ENCODE results near the gene IL1RAPL1.

IL1RAPL1 gene

GRCh38 chrX:28802625-28803024 lies 215.4 kb downstream of the IL1RAPL1 start:
- no peak for DNase-seq

GRCh38 chrX:28835991-28836390 lies 248.7 kb downstream of the IL1RAPL1 start:
- peak; percentile 1 for DNase-seq

GRCh38 chrX:28843817-28844216 lies 256.6 kb downstream of the IL1RAPL1 start:
- DNase-seq, result no peak

GRCh38 chrX:28847423-28847822 lies 260.2 kb downstream of the IL1RAPL1 start:
- no peak for DNase-seq

GRCh38 chrX:28848707-28849106 lies 261.5 kb downstream of the IL1RAPL1 start:
- no peak for DNase-seq

- DNase-seq, result no peak
Measured at GRCh38 chrX:28850955-28851354, 263.7 kb downstream of the IL1RAPL1 start.

GRCh38 chrX:28851871-28852270 lies 264.6 kb downstream of the IL1RAPL1 start:
- DNase-seq, result no peak

GRCh38 chrX:28854637-28855036 lies 267.4 kb downstream of the IL1RAPL1 start:
- DNase-seq, result no peak

- DNase-seq, result peak; percentile 10
Measured at GRCh38 chrX:28876408-28876807, 289.2 kb downstream of the IL1RAPL1 start.

GRCh38 chrX:28876901-28877300 lies 289.7 kb downstream of the IL1RAPL1 start:
- DNase-seq, result no peak

- no peak for DNase-seq
Measured at GRCh38 chrX:28880136-28880535, 292.9 kb downstream of the IL1RAPL1 start.

- no peak for DNase-seq
Measured at GRCh38 chrX:28884823-28885222, 297.6 kb downstream of the IL1RAPL1 start.

- no peak for DNase-seq
Measured at GRCh38 chrX:28888416-28888815, 301.2 kb downstream of the IL1RAPL1 start.

- DNase-seq, result no peak
Measured at GRCh38 chrX:28889591-28890090, 302.4 kb downstream of the IL1RAPL1 start.

- DNase-seq, result no peak
Measured at GRCh38 chrX:28901637-28902036, 314.4 kb downstream of the IL1RAPL1 start.

- no peak for DNase-seq
Measured at GRCh38 chrX:28910487-28910886, 323.2 kb downstream of the IL1RAPL1 start.

GRCh38 chrX:28920153-28920943 lies 333.1 kb downstream of the IL1RAPL1 start:
- DNase-seq, result no peak

GRCh38 chrX:28922106-28922505 lies 334.9 kb downstream of the IL1RAPL1 start:
- DNase-seq, result no peak

- no peak for DNase-seq
Measured at GRCh38 chrX:28946846-28947245, 359.6 kb downstream of the IL1RAPL1 start.

GRCh38 chrX:28960063-28960462 lies 372.8 kb downstream of the IL1RAPL1 start:
- no peak for DNase-seq

- DNase-seq, result no peak
Measured at GRCh38 chrX:28966331-28966730, 379.1 kb downstream of the IL1RAPL1 start.

GRCh38 chrX:28969126-28969525 lies 381.9 kb downstream of the IL1RAPL1 start:
- no peak for DNase-seq

GRCh38 chrX:28979877-28980276 lies 392.6 kb downstream of the IL1RAPL1 start:
- DNase-seq, result no peak

- no peak for DNase-seq
Measured at GRCh38 chrX:28981952-28982351, 394.7 kb downstream of the IL1RAPL1 start.

- no peak for DNase-seq
Measured at GRCh38 chrX:28988246-28988645, 401.0 kb downstream of the IL1RAPL1 start.
